Activated CD4-positive, alpha-beta T cell treated with anti-CD3 and anti-CD28 coated beads, Interleukin-2, amount 50 U/mL, for 24 hours (primary cell): ENCODE measurements around the gene MMP27.
A peak's percentile ranks its signal among the peaks of the same experiment; 100 is the strongest.
"Not testable (repeated sequence)": the region's sequence is repeated elsewhere in the genome, so short reads cannot be mapped to it uniquely, and the experiment has no call there.

Experiments used
- DNase-seq, 2 donors: peaks; one replicate each; pipeline ENCODE4 v3.0.0-alpha.2; 2020; ENCODE audit warnings: low read depth in 1 of 2, low spot score in 1 of 2

Gene MMP27

GRCh38 chr11:102705626-102706025 lies at the start of gene MMP27:
Gene MMP27 (minus strand): TSS chr11:102705769. CDS start chr11:102705714, 55 bp downstream.
- no peak for DNase-seq

GRCh38 chr11:102753267-102753666 lies 47.7 kb upstream of the MMP27 start:
- DNase-seq: no peak

GRCh38 chr11:102751673-102752072 lies 46.1 kb upstream of the MMP27 start:
- DNase-seq: no peak

- DNase-seq: no peak
These were observed 43.6 kb upstream of the MMP27 start for GRCh38 chr11:102749101-102749722.

GRCh38 chr11:102746746-102747578 lies 41.4 kb upstream of the MMP27 start:
- DNase-seq: not testable (repeated sequence)

- DNase-seq: no peak
These were observed 29.1 kb upstream of the MMP27 start for GRCh38 chr11:102734650-102735049.

- DNase-seq: peak in 1 of 2 donors; percentile 11
These were observed 27.8 kb upstream of the MMP27 start for GRCh38 chr11:102733232-102733875.

- DNase-seq: not testable (repeated sequence)
These were observed 25.4 kb upstream of the MMP27 start for GRCh38 chr11:102730944-102731343.

GRCh38 chr11:102729849-102730815 lies 24.6 kb upstream of the MMP27 start:
- no peak for DNase-seq

- no peak for DNase-seq
These were observed 22.3 kb upstream of the MMP27 start for GRCh38 chr11:102727890-102728289.

GRCh38 chr11:102724904-102725500 lies 19.4 kb upstream of the MMP27 start, which contains the start of gene MMP8:
Gene MMP8 (minus strand): TSS chr11:102724954. CDS start chr11:102724855, 99 bp downstream.
- DNase-seq: no peak

- DNase-seq: no peak
These were observed 17.3 kb upstream of the MMP27 start for GRCh38 chr11:102722821-102723220.

- no peak for DNase-seq
These were observed 14.2 kb upstream of the MMP27 start for GRCh38 chr11:102719620-102720277.

- no peak for DNase-seq
These were observed 11.7 kb upstream of the MMP27 start for GRCh38 chr11:102717280-102717679.

GRCh38 chr11:102716527-102716926 lies 11.0 kb upstream of the MMP27 start:
- no peak for DNase-seq

GRCh38 chr11:102712137-102712536 lies 6.6 kb upstream of the MMP27 start:
- DNase-seq: no peak

- DNase-seq: no peak
These were observed 3.8 kb upstream of the MMP27 start for GRCh38 chr11:102709201-102709945.

- no peak for DNase-seq
These were observed 3.1 kb upstream of the MMP27 start for GRCh38 chr11:102708654-102709053.

- no peak for DNase-seq
These were observed 728 bp downstream of the MMP27 start for GRCh38 chr11:102704841-102705240.
